GM12892 (cell line): ENCODE results near the gene FNDC5.

Experiments
- DNase-seq: peaks from one replicate; pipeline ENCODE4 v3.0.0; 2011; ENCODE audit not compliant: insufficient read length
- FAIRE-seq: peaks from 2 replicates; lab custom pipeline; 2011; peaks lifted over from hg19 to GRCh38; lab: Jason Lieb, UNC
- POLR2A ChIP-seq: IDR thresholded peaks from 2 replicates; pipeline ENCODE4 v1.6.1; 2011; ENCODE audit warnings: low read depth, low read length, control low read depth
- POLR2AphosphoS5 ChIP-seq: IDR thresholded peaks from 2 replicates; pipeline ENCODE4 v1.6.1; 2011; ENCODE audit warnings: low read depth, low read length, control low read depth
- TAF1 ChIP-seq: IDR thresholded peaks from 2 replicates; pipeline ENCODE4 v1.6.1; 2011; ENCODE audit warnings: low read depth, mild to moderate bottlenecking, control low read depth, low read length, borderline replicate concordance

Gene FNDC5

GRCh38 chr1:32895325-32896215 lies 24.9 kb upstream of the FNDC5 start:
- DNase-seq (no peak), FAIRE-seq (no peak)
- TF ChIP-seq POLR2A (no peak), POLR2AphosphoS5 (no peak), TAF1 (no peak)

- no peak for TF ChIP-seq TAF1
- TF ChIP-seq POLR2AphosphoS5, result no peak
- TF ChIP-seq POLR2A, result no peak
- FAIRE-seq (no peak), DNase-seq (no peak)
Observed at GRCh38 chr1:32894681-32895080, 24.0 kb upstream of the FNDC5 start.

- FAIRE-seq, result no peak
- no peak for DNase-seq
- no peak for TF ChIP-seq POLR2AphosphoS5
Observed at GRCh38 chr1:32894019-32894600, 23.4 kb upstream of the FNDC5 start.

- FAIRE-seq, result no peak
- DNase-seq, result no peak
- TF ChIP-seq POLR2A (no peak), TAF1 (no peak)
Observed at GRCh38 chr1:32893198-32894018, 22.7 kb upstream of the FNDC5 start.

GRCh38 chr1:32892368-32893197 lies 21.9 kb upstream of the FNDC5 start:
- FAIRE-seq (no peak), DNase-seq (peak; percentile 66)
- TF ChIP-seq POLR2AphosphoS5, result no peak
- no peak for TF ChIP-seq POLR2A
- TF ChIP-seq TAF1, result no peak

GRCh38 chr1:32891630-32892029 lies 20.9 kb upstream of the FNDC5 start:
- FAIRE-seq (no peak), DNase-seq (no peak)
- TF ChIP-seq POLR2A (no peak), POLR2AphosphoS5 (no peak), TAF1 (no peak)

GRCh38 chr1:32891241-32891570 lies 20.5 kb upstream of the FNDC5 start:
- DNase-seq (no peak), FAIRE-seq (no peak)
- TF ChIP-seq POLR2AphosphoS5 (no peak), POLR2A (no peak), TAF1 (no peak)

- no peak for TF ChIP-seq POLR2AphosphoS5
- TF ChIP-seq TAF1, result no peak
- no peak for TF ChIP-seq POLR2A
- DNase-seq (no peak), FAIRE-seq (no peak)
Observed at GRCh38 chr1:32890516-32891240, 20.0 kb upstream of the FNDC5 start.

- TF ChIP-seq TAF1 (no peak), POLR2AphosphoS5 (no peak), POLR2A (no peak)
- FAIRE-seq (no peak), DNase-seq (no peak)
Observed at GRCh38 chr1:32889731-32890278, 19.1 kb upstream of the FNDC5 start.
